H9 (cell line): ENCODE measurements around the gene CCR2. TPM values are rescaled to one million over a fixed set of nuclear protein-coding genes. Genes with fewer than 3 reads are reported as not detected.

Source experiments
- DNase-seq: peaks from one replicate; pipeline ENCODE4 v3.0.0-alpha.2; 2017
- H2AFZ ChIP-seq: one replicate; pipeline ENCODE4 v1.6.1; 2013; ENCODE audit warnings: mild to moderate bottlenecking, low read length, control low read depth, moderate library complexity
- H2AK5ac ChIP-seq: 2 replicates; pipeline ENCODE4 v1.6.1; 2013; ENCODE audit warnings: low read length, control low read depth, mixed read lengths; ENCODE audit not compliant: insufficient read length
- H2BK120ac ChIP-seq: one replicate; pipeline ENCODE4 v1.6.1; 2013; ENCODE audit warnings: low read depth, mild to moderate bottlenecking, low read length, control low read depth, inconsistent platforms; ENCODE audit not compliant: poor library complexity, severe bottlenecking
- H2BK12ac ChIP-seq: 2 replicates; pipeline ENCODE4 v1.6.1; 2013; ENCODE audit warnings: low read length, control low read depth, mixed read lengths, low read depth; ENCODE audit not compliant: insufficient read length
- H2BK15ac ChIP-seq: 2 replicates; pipeline ENCODE4 v1.6.1; 2013; ENCODE audit warnings: low read depth, low read length, control low read depth
- H2BK20ac ChIP-seq: one replicate; pipeline ENCODE4 v1.6.1; 2013; ENCODE audit warnings: low read depth, mild to moderate bottlenecking, low read length, control low read depth, inconsistent platforms; ENCODE audit not compliant: poor library complexity, severe bottlenecking
- H2BK5ac ChIP-seq: 2 replicates; pipeline ENCODE4 v1.6.1; 2013; ENCODE audit warnings: low read length, control low read depth, mixed read lengths; ENCODE audit not compliant: insufficient read length
- H3K14ac ChIP-seq: 2 replicates; pipeline ENCODE4 v1.6.1; 2013; ENCODE audit warnings: low read length, control low read depth; ENCODE audit not compliant: insufficient read depth
- H3K18ac ChIP-seq: 2 replicates; pipeline ENCODE4 v1.6.1; 2013; ENCODE audit warnings: low read depth, mild to moderate bottlenecking, mixed read lengths, low read length, control low read depth; ENCODE audit not compliant: insufficient read length
- H3K23ac ChIP-seq: 2 replicates; pipeline ENCODE4 v1.6.1; 2013; ENCODE audit warnings: low read length, control low read depth, mixed read lengths, low read depth; ENCODE audit not compliant: insufficient read length
- H3K23me2 ChIP-seq: 2 replicates; pipeline ENCODE4 v1.6.1; 2013; ENCODE audit warnings: low read depth, mild to moderate bottlenecking, mixed read lengths, low read length, control low read depth; ENCODE audit not compliant: insufficient read length, poor library complexity, severe bottlenecking
- H3K27ac ChIP-seq: 2 replicates; pipeline ENCODE4 v1.5.1; 2013; ENCODE audit warnings: low read length, control low read depth, mixed read lengths, low read depth; ENCODE audit not compliant: insufficient read length
- H3K27me3 ChIP-seq: 2 replicates; pipeline ENCODE4 v1.6.1; 2013; ENCODE audit warnings: low read length, control low read depth, inconsistent platforms; ENCODE audit not compliant: insufficient read depth
- H3K4ac ChIP-seq: 2 replicates; pipeline ENCODE4 v1.6.1; 2013; ENCODE audit warnings: low read depth, mild to moderate bottlenecking, control low read depth, inconsistent platforms, low read length, moderate library complexity
- H3K4me1 ChIP-seq: 2 replicates; pipeline ENCODE4 v1.6.1; 2013; ENCODE audit warnings: low read length, control low read depth, inconsistent platforms; ENCODE audit not compliant: insufficient read depth
- H3K4me2 ChIP-seq: 2 replicates; pipeline ENCODE4 v1.6.1; 2013; ENCODE audit warnings: low read length, control low read depth, mixed read lengths; ENCODE audit not compliant: insufficient read length, insufficient read depth
- H3K56ac ChIP-seq: 2 replicates; pipeline ENCODE4 v1.6.1; 2013; ENCODE audit warnings: low read depth, mild to moderate bottlenecking, mixed read lengths, low read length, control low read depth; ENCODE audit not compliant: insufficient read length
- H3K79me1 ChIP-seq: 2 replicates; pipeline ENCODE4 v1.6.1; 2013; ENCODE audit warnings: low read depth, mild to moderate bottlenecking, moderate library complexity, low read length, control low read depth, inconsistent platforms; ENCODE audit not compliant: insufficient read depth, poor library complexity, severe bottlenecking
- H3K79me2 ChIP-seq: 2 replicates; pipeline ENCODE4 v1.6.1; 2013; ENCODE audit warnings: low read length, control low read depth, inconsistent platforms; ENCODE audit not compliant: insufficient read depth
- H3K9ac ChIP-seq: 2 replicates; pipeline ENCODE4 v1.6.1; 2013; ENCODE audit warnings: low read length, control low read depth, mixed read lengths; ENCODE audit not compliant: insufficient read length; ENCODE audit errors: extremely low read depth
- H3K9me3 ChIP-seq: one replicate; pipeline ENCODE4 v1.6.1; 2013; ENCODE audit warnings: low read depth, low read length, inconsistent platforms; ENCODE audit not compliant: control insufficient read depth
- H3T11ph ChIP-seq: one replicate; pipeline ENCODE4 v1.6.1; 2013; ENCODE audit warnings: mild to moderate bottlenecking, low read length, control low read depth, inconsistent platforms
- H4K20me1 ChIP-seq: one replicate; pipeline ENCODE4 v1.6.1; 2013; ENCODE audit not compliant: control insufficient read depth, insufficient read length, insufficient read depth
- H4K5ac ChIP-seq: 2 replicates; pipeline ENCODE4 v1.6.1; 2013; ENCODE audit warnings: low read depth, mild to moderate bottlenecking, mixed read lengths, low read length, control low read depth; ENCODE audit not compliant: insufficient read length
- H4K8ac ChIP-seq: replicated peaks from 2 replicates; pipeline ENCODE4 v1.6.1; 2013; ENCODE audit warnings: low read length, control low read depth, mixed read lengths, low read depth; ENCODE audit not compliant: insufficient read length
- H4K91ac ChIP-seq: 2 replicates; pipeline ENCODE4 v1.6.1; 2013; ENCODE audit warnings: low read depth, mild to moderate bottlenecking, moderate library complexity, mixed read lengths, low read length, control low read depth; ENCODE audit not compliant: insufficient read length
- H3K27ac Mint-ChIP-seq, 3 experiments: 2 replicates in 2 of 3; 3 replicates in 1 of 3; pipeline ENCODE4 v1.8.0; 2020 to 2021; ENCODE audit warnings: mixed read lengths in 3 of 3, mild to moderate bottlenecking in 1 of 3, moderate library complexity in 1 of 3
- H3K27me3 Mint-ChIP-seq: 2 replicates; pipeline ENCODE4 v1.8.0; 2021; ENCODE audit warnings: low read depth, mild to moderate bottlenecking, moderate library complexity, mixed read lengths
- H3K36me3 Mint-ChIP-seq, 3 experiments: 2 replicates in 2 of 3; 3 replicates in 1 of 3; pipeline ENCODE4 v1.8.0; 2020 to 2021; ENCODE audit warnings: low read depth in 3 of 3, mixed read lengths in 3 of 3; ENCODE audit not compliant: insufficient read depth in 1 of 3
- H3K4me1 Mint-ChIP-seq, 2 experiments: 2 replicates each; pipeline ENCODE4 v1.8.0; 2020; ENCODE audit warnings: mixed read lengths in 2 of 2
- H3K4me3 Mint-ChIP-seq, 2 experiments: 2 replicates in 1 of 2; 3 replicates in 1 of 2; pipeline ENCODE4 v1.8.0; 2020 to 2021; ENCODE audit warnings: mild to moderate bottlenecking in 2 of 2, mixed read lengths in 2 of 2, moderate library complexity in 1 of 2
- H3K9me3 Mint-ChIP-seq, 2 experiments: 2 replicates in 1 of 2; 3 replicates in 1 of 2; pipeline ENCODE4 v1.8.0; 2020; ENCODE audit warnings: mild to moderate bottlenecking in 2 of 2, mixed read lengths in 2 of 2, moderate library complexity in 1 of 2
- WGBS: extraction: QIAGEN DNeasy Blood & Tissue Kit; methylation state at CpG from one replicate; pipeline ENCODE4 v1.1.7; 2013; ENCODE audit warnings: missing lambda C conversion rate, low lambda C conversion rate, mixed read lengths; ENCODE audit not compliant: insufficient read length; ENCODE audit errors: extremely low coverage; 5-methylcytosine and 5-hydroxymethylcytosine counted together
- total RNA-seq: library from RNA; stranded (reverse); gene quantifications from 2 replicates; pipeline ENCODE4 v1.2.1, GENCODE V29; 2021
- TF ChIP-seq, protein P1 (sequence below): fragments of 200-600 bp; sonication (generic); conservative IDR thresholded peaks from 3 replicates; pipeline ENCODE4 v1.8.0; 2021; ENCODE audit warnings: antibody characterized with exemption, mild to moderate bottlenecking

CCR2 gene
- total RNA-seq, 1 experiment from 2014 or later: not detected

DNA sequence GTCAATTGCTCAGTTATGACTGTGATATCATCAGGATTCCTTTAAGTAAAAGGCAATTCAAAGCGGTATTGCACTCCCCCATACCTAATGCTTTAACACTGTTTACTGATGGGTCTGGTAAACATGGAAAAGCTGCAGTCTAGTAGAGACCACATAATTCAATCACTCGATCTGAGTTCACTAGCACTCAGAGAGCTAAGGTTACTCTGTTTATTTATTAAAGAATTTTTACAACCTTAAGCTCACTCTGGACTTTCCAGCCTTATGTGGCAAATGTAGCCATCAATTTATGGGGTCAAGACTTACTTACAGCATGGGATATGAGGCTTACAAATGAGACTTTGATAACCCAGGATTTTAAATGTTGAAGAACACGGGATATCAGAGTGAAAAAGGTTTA lies 18.4 kb upstream of the CCR2 start:
- no peak overlapping the region for H4K5ac ChIP-seq
- H2BK20ac ChIP-seq: no peak overlapping the region
- H3K18ac ChIP-seq: no peak overlapping the region
- no peak overlapping the region for H3K27ac ChIP-seq
- no peak overlapping the region for H3K4ac ChIP-seq
- no peaks in the 10 kb centered on the region for H4K20me1 ChIP-seq
- H3T11ph ChIP-seq: no peak overlapping the region
- H3K4me1 Mint-ChIP-seq: no peaks in the 10 kb centered on the region
- no peak overlapping the region for H2BK12ac ChIP-seq
- H3K23ac ChIP-seq: no peak overlapping the region
- H3K56ac ChIP-seq: no peak overlapping the region
- H3K36me3 Mint-ChIP-seq: peaks cover 6 to 14% (median 9%) of the 10 kb centered on the region in 3 experiments; a peak in 6 of 7 replicates
- H2BK15ac ChIP-seq: no peak overlapping the region
- H4K8ac ChIP-seq: no peak overlapping the region
- WGBS: no CpG with 5 or more reads among the region's 3 CpGs
- H3K4me2 ChIP-seq: no peak overlapping the region
- H2BK120ac ChIP-seq: no peak overlapping the region
- no peak overlapping the region for H3K14ac ChIP-seq
- no peak overlapping the region for H4K91ac ChIP-seq
- no peak overlapping the region for H3K27ac Mint-ChIP-seq
- H3K4me1 ChIP-seq: no peaks in the 10 kb centered on the region
- no peak overlapping the region for H2AFZ ChIP-seq
- peaks cover 6% of the 10 kb centered on the region; the same call in 1 of the 2 replicates for H3K27me3 Mint-ChIP-seq
- no peaks in the 10 kb centered on the region for H3K23me2 ChIP-seq
- H3K9me3 ChIP-seq: peaks cover 11% of the 10 kb centered on the region
- H3K27me3 ChIP-seq: no peaks in the 10 kb centered on the region
- no peak overlapping the region for H3K4me3 Mint-ChIP-seq
- DNase-seq: no peak
- H3K9me3 Mint-ChIP-seq: peaks cover 24 to 48% of the 10 kb centered on the region in 2 experiments
- H2BK5ac ChIP-seq: no peak overlapping the region
- H3K79me1 ChIP-seq: no peaks in the 10 kb centered on the region
- TF ChIP-seq, protein P1, sequence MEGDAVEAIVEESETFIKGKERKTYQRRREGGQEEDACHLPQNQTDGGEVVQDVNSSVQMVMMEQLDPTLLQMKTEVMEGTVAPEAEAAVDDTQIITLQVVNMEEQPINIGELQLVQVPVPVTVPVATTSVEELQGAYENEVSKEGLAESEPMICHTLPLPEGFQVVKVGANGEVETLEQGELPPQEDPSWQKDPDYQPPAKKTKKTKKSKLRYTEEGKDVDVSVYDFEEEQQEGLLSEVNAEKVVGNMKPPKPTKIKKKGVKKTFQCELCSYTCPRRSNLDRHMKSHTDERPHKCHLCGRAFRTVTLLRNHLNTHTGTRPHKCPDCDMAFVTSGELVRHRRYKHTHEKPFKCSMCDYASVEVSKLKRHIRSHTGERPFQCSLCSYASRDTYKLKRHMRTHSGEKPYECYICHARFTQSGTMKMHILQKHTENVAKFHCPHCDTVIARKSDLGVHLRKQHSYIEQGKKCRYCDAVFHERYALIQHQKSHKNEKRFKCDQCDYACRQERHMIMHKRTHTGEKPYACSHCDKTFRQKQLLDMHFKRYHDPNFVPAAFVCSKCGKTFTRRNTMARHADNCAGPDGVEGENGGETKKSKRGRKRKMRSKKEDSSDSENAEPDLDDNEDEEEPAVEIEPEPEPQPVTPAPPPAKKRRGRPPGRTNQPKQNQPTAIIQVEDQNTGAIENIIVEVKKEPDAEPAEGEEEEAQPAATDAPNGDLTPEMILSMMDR: no peak
- no peak overlapping the region for H3K9ac ChIP-seq
- H2AK5ac ChIP-seq: no peak overlapping the region
- no peaks in the 10 kb centered on the region for H3K79me2 ChIP-seq
